ENCODE measurements around the gene RFC4. TPM values are rescaled to one million over a fixed set of nuclear protein-coding genes. Genes with fewer than 3 reads are reported as not detected.

RFC4 gene
- total and polyA plus RNA-seq, 2 of the 8 experiments (the other 6 are each of a cell fraction or from before 2014, with no cell fraction given) = 21.8 to 86.9 TPM

GRCh38 chr3:186843039-186843432 lies 36.8 kb upstream of the RFC4 start:
- Histone ChIP-seq H3K23me2 (ENCODE audit: low read depth, low read length) (no peaks in the 10 kb centered on the region), H3K27ac (ENCODE audit: low read depth, low read length) (no peak overlapping the region), H3K4ac (replicated peaks; ENCODE audit: insufficient read length, low read depth, low read length) (no peak overlapping the region), H3K4me2 (ENCODE audit: insufficient read depth in 1 of 2, low read depth in 2 of 2, low read length in 2 of 2) (no peak overlapping the region), H3K79me1 (ENCODE audit: low read depth, low read length) (no peaks in the 10 kb centered on the region), H4K8ac (ENCODE audit: extremely low read depth, insufficient read depth, low read length) (no peak overlapping the region), H3K14ac (ENCODE audit: insufficient read length) (no peak overlapping the region), H2AK5ac (ENCODE audit: low read depth, low read length) (no peak overlapping the region), H2BK120ac (replicated peaks; ENCODE audit: low read depth, low read length) (no peak overlapping the region), H4K5ac (ENCODE audit: insufficient read length, low read depth, low read length) (no peak overlapping the region), H2BK20ac (ENCODE audit: low read length) (no peak overlapping the region), H3K18ac (ENCODE audit: extremely low read depth, low read length) (no peak overlapping the region), H3K9me3 (ENCODE audit: insufficient read depth in 2 of 2, low read depth in 1 of 2, low read length in 1 of 2) (no peaks in the 10 kb centered on the region), H2BK12ac (ENCODE audit: low read depth, low read length) (no peak overlapping the region), H3K56ac (replicated peaks; ENCODE audit: insufficient read length, low read depth, low read length) (no peak overlapping the region), H3K27me3 (replicated peaks in 1 of 4; ENCODE audit: control insufficient read depth in 3 of 4, extremely low read depth in 1 of 4, insufficient read depth in 3 of 4, low read length in 3 of 4) (no peaks in the 10 kb centered on the region), H3K36me3 (ENCODE audit: control insufficient read depth in 2 of 4, insufficient read depth in 4 of 4, low read length in 3 of 4) (no peaks in the 10 kb centered on the region), H3K79me2 (ENCODE audit: control insufficient read depth in 1 of 2, insufficient read depth in 2 of 2, low read length in 2 of 2) (no peaks in the 10 kb centered on the region), H3K23ac (ENCODE audit: insufficient read length) (no peak overlapping the region), H3K9ac (replicated peaks in 1 of 4; ENCODE audit: extremely low read depth in 1 of 4, low read depth in 3 of 4, low read length in 3 of 4) (no peak overlapping the region), H4K20me1 (replicated peaks in 1 of 2; ENCODE audit: control insufficient read depth in 1 of 2, insufficient read depth in 2 of 2, low read length in 2 of 2) (no peaks in the 10 kb centered on the region), H2BK15ac (ENCODE audit: low read length) (no peak overlapping the region), H4K91ac (replicated peaks; ENCODE audit: insufficient read length, low read length) (no peak overlapping the region), H3K4me1 (replicated peaks in 1 of 4; ENCODE audit: control insufficient read depth in 3 of 4, insufficient read depth in 4 of 4, low read length in 3 of 4) (no peaks in the 10 kb centered on the region), H2BK5ac (ENCODE audit: low read depth, low read length) (no peak overlapping the region), H3K4me3 (ENCODE audit: extremely low read depth in 1 of 4, insufficient read depth in 2 of 4, low read depth in 3 of 4, low read length in 4 of 4) (no peak overlapping the region), H2AFZ (ENCODE audit: low read length) (no peak overlapping the region)
- CTCF ChIA-PET (ENCODE audit: partially characterized antibody) = interaction anchor here (1.2 kb wide), 1 partner anchor 89 kb away, joined by 4 read pairs; no protein-coding TSS in a partner anchor
- DNase-seq (ENCODE audit: low read depth in 1 of 2, low spot score in 2 of 2) (no peak), FAIRE-seq (no peak)
- POLR2A ChIA-PET (ENCODE audit: partially characterized antibody) = interaction anchor here (1.5 kb wide), 1 partner anchor 60 kb away, joined by 4 read pairs; the partner anchor contains the start of gene EIF4A2
- TF ChIP-seq RBBP5 (IDR thresholded peaks at IDR 0.05; ENCODE audit: borderline replicate concordance, low read depth, low read length) (no peak), CHD2 (IDR thresholded peaks at IDR 0.05; ENCODE audit: low read length) (no peak), ASH2L (IDR thresholded peaks at IDR 0.05; ENCODE audit: low read length) (no peak), KDM4A (IDR thresholded peaks at IDR 0.05; ENCODE audit: low read depth, low read length, severe bottlenecking) (no peak), TAF1 (IDR thresholded peaks at IDR 0.05; ENCODE audit: low read depth, low read length) (no peak), EP300 (IDR thresholded peaks at IDR 0.05; ENCODE audit: borderline replicate concordance in 1 of 2, low read depth in 2 of 2, low read length in 2 of 2) (no peak), KDM1A (IDR thresholded peaks at IDR 0.05; ENCODE audit: borderline replicate concordance, low read length) (no peak), TEAD4 (IDR thresholded peaks at IDR 0.05; ENCODE audit: low read depth, low read length) (no peak), RNF2 (IDR thresholded peaks at IDR 0.05; ENCODE audit: borderline replicate concordance, low read depth, low read length, missing control alignments, poor library complexity, severe bottlenecking) (no peak), JUN (IDR thresholded peaks at IDR 0.05; ENCODE audit: low read depth, low read length) (no peak), SP4 (IDR thresholded peaks at IDR 0.05; ENCODE audit: low read length) (no peak), E2F6 (IDR thresholded peaks at IDR 0.05) (no peak)
- 87% methylated on average over 3 of the region's 3 CpGs; no CpG with 5 or more reads in 1 of the 2 experiments for WGBS, 2 experiments (ENCODE audit: extremely low coverage in 1 of 2, insufficient coverage in 1 of 2, insufficient read length in 1 of 2, insufficient replicate concordance in 2 of 2, low coverage in 1 of 2, low lambda C conversion rate in 2 of 2, missing lambda C conversion rate in 1 of 2)

Data from H1 (cell line).